A172 (cell line): ENCODE measurements around the gene CPT1B. TPM values are rescaled to one million over a fixed set of nuclear protein-coding genes. Genes with fewer than 3 reads are reported as not detected.

Experiments used
- total RNA-seq: library from RNA; depleted of rRNA; stranded (reverse); fragments of >200 nt; shearing (Covaris generic); gene quantifications from 2 replicates; pipeline ENCODE4 v1.2.3, GENCODE V29; 2014; rRNA removed

The CPT1B gene
- total RNA-seq, 1 experiment from 2014 or later: 13.8 TPM

Other genes with a start within 250 kb of the CPT1B start
- gene PPP6R2, start 235.1 kb downstream of the CPT1B start, total RNA-seq: 28.0 and 36.6 TPM in 2 replicates
- 43.0 and 48.2 TPM in 2 replicates for gene SBF1, start 103.4 kb downstream of the CPT1B start, total RNA-seq
- not detected in 2 replicates for gene ADM2, start 96.9 kb downstream of the CPT1B start, total RNA-seq
- gene MIOX, start 91.6 kb downstream of the CPT1B start, total RNA-seq: not detected in 2 replicates
- 21.3 and 28.7 TPM in 2 replicates for gene LMF2, start 70.7 kb downstream of the CPT1B start, total RNA-seq
- gene NCAPH2, start 70.2 kb downstream of the CPT1B start, total RNA-seq: 51.8 and 55.6 TPM in 2 replicates
- gene SCO2, start 52.8 kb downstream of the CPT1B start, total RNA-seq: 8.0 and 9.5 TPM in 2 replicates
- 0.10 and 0.31 TPM in 2 replicates for gene TYMP, start 48.4 kb downstream of the CPT1B start, total RNA-seq
- gene KLHDC7B, start 32.5 kb downstream of the CPT1B start, total RNA-seq: 0.17 TPM in 1 of 2 replicates, not detected in the other
- 2.5 TPM in 1 of 2 replicates, not detected in the other for gene SYCE3, start 15.5 kb downstream of the CPT1B start, total RNA-seq
- 27.9 and 30.7 TPM in 2 replicates for gene CHKB, start 4.4 kb upstream of the CPT1B start, total RNA-seq
- gene MAPK8IP2, start 22.4 kb upstream of the CPT1B start, total RNA-seq: 7.9 and 10.8 TPM in 2 replicates
- gene ARSA, start 49.7 kb upstream of the CPT1B start, total RNA-seq: 12.8 and 14.3 TPM in 2 replicates
- 0.84 and 0.98 TPM in 2 replicates for gene SHANK3, start 94.4 kb upstream of the CPT1B start, total RNA-seq
- gene ACR, start 159.8 kb upstream of the CPT1B start, total RNA-seq: not detected in 2 replicates
- 11.3 and 13.2 TPM in 2 replicates for gene RABL2B, start 205.2 kb upstream of the CPT1B start, total RNA-seq